Neutrophil (primary cell): Measurements from ENCODE around the gene RLN2.

Experiments used
- H3K27ac ChIP-seq: fragments of 200-600 bp; sonication (generic); 2 replicates; pipeline ENCODE4 v1.5.1; 2016; ENCODE audit warnings: mild to moderate bottlenecking, moderate library complexity
- H3K27me3 ChIP-seq: fragments of 200-600 bp; sonication (generic); 2 replicates; pipeline ENCODE4 v1.6.0; 2016; ENCODE audit warnings: mild to moderate bottlenecking
- H3K36me3 ChIP-seq: fragments of 200-600 bp; sonication (generic); 2 replicates; pipeline ENCODE4 v1.5.1; 2017
- H3K4me1 ChIP-seq, 2 experiments: fragments of 200-600 bp in 1 of 2; sonication (generic) in 1 of 2; 1 replicate in 1 of 2; 2 replicates in 1 of 2; pipeline versions ENCODE4 v1.5.1 to v1.6.1; 2013 to 2016; ENCODE audit warnings: low read depth in 1 of 2, low read length in 1 of 2, mild to moderate bottlenecking in 1 of 2, moderate library complexity in 1 of 2; ENCODE audit not compliant: control insufficient read depth in 1 of 2, insufficient read depth in 1 of 2
- H3K4me3 ChIP-seq, 2 experiments: fragments of 200-600 bp in 1 of 2; sonication (generic) in 1 of 2; 1 replicate in 1 of 2; 2 replicates in 1 of 2; pipeline ENCODE4 v1.5.1; 2013 to 2016; ENCODE audit warnings: low read depth in 1 of 2, low read length in 1 of 2, mild to moderate bottlenecking in 1 of 2, moderate library complexity in 1 of 2
- H3K9me3 ChIP-seq: fragments of 200-600 bp; sonication (generic); 2 replicates; pipeline ENCODE4 v1.5.1; 2016
- TF ChIP-seq, protein P1 (sequence below): fragments of 200-600 bp; sonication (generic); IDR thresholded peaks from 2 replicates; pipeline ENCODE4 v1.5.1; 2016; ENCODE audit warnings: antibody characterized with exemption

RLN2 gene

DNA sequence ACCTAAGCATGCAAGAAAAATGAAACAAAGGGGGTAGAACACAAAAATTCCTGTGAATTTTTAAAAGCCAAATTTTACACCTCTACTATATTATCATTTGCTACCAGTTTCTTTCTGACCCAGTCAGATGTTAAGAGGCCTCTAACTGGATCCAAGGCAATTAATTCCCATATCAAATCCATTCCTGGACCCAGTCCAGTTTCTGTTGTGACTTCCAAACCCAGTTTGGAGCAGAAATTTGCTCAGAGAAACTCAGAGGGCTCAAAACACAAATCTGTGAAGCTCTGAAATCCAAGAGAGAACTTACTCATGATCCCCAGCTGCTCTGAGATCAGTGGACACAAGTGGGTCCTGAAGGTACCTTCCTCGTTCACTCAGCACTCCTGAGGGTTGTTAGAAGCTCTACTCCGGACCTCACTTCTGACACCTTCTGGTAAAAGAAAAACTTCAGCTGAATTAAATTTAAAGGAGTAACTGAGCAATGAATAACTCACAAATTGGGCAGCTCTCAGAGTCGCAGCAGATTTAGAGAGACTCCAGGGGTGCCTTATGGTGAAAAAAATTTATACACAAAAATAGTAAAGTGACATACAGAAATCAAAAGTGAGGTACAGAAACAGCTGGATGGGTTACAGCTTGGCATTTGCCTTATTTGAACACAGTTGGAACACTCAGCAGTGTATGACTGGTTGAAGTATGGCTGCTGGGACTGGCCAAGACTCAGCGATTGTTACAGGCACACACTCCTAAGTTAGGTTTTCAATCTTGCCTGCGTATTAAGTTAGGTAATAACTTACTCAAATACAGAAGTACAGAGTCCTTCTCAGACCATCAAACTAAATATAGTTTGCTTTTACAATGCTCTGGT, 40.9 kb downstream of the RLN2 start:
- no peaks in the 10 kb centered on the region for H3K4me1 ChIP-seq
- H3K9me3 ChIP-seq: no peaks in the 10 kb centered on the region
- TF ChIP-seq, protein P1, sequence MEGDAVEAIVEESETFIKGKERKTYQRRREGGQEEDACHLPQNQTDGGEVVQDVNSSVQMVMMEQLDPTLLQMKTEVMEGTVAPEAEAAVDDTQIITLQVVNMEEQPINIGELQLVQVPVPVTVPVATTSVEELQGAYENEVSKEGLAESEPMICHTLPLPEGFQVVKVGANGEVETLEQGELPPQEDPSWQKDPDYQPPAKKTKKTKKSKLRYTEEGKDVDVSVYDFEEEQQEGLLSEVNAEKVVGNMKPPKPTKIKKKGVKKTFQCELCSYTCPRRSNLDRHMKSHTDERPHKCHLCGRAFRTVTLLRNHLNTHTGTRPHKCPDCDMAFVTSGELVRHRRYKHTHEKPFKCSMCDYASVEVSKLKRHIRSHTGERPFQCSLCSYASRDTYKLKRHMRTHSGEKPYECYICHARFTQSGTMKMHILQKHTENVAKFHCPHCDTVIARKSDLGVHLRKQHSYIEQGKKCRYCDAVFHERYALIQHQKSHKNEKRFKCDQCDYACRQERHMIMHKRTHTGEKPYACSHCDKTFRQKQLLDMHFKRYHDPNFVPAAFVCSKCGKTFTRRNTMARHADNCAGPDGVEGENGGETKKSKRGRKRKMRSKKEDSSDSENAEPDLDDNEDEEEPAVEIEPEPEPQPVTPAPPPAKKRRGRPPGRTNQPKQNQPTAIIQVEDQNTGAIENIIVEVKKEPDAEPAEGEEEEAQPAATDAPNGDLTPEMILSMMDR: no peak
- no peak overlapping the region for H3K27ac ChIP-seq
- no peak overlapping the region for H3K4me3 ChIP-seq
- H3K36me3 ChIP-seq: no peaks in the 10 kb centered on the region
- no peaks in the 10 kb centered on the region for H3K27me3 ChIP-seq
